Heart right ventricle (tissue), 16 donors: ENCODE results near the gene RRN3. TPM values are rescaled to one million over a fixed set of nuclear protein-coding genes. Genes with fewer than 3 reads are reported as not detected.
A peak's percentile ranks its signal among the peaks of the same experiment; 100 is the strongest.

ENCODE experiments used
- ATAC-seq, 8 donors: fragments of 200-7000 bp; cut with Tn5 transposase; one replicate each; pipeline ENCODE4 v1.9.1; 2020; ENCODE audit warnings: mild to moderate bottlenecking in 8 of 8, moderate library complexity in 8 of 8, moderate number of reproducible peaks in 1 of 8
- DNase-seq, 2 donors: peaks; one replicate each; pipeline ENCODE4 v3.0.0-alpha.2; 2020
- H3K27ac ChIP-seq, 10 donors: fragments of 200-600 bp; sonication (generic) in 2 of 10; one replicate each; pipeline versions ENCODE4 v1.5.0 to v1.8.0; 2020 to 2022; ENCODE audit warnings: mild to moderate bottlenecking in 3 of 10
- H3K27me3 ChIP-seq, 7 donors: fragments of 200-600 bp; one replicate each; pipeline ENCODE4 v1.8.0; 2021 to 2022; ENCODE audit warnings: mild to moderate bottlenecking in 2 of 7
- H3K36me3 ChIP-seq, 9 donors: fragments of 200-600 bp; sonication (generic) in 1 of 9; one replicate each; pipeline versions ENCODE4 v1.5.0 to v1.8.0; 2020 to 2022; ENCODE audit warnings: mild to moderate bottlenecking in 2 of 9
- H3K4me1 ChIP-seq, 9 donors: fragments of 200-600 bp; sonication (generic) in 1 of 9; one replicate each; pipeline versions ENCODE4 v1.5.0 to v1.8.0; 2020 to 2022; ENCODE audit warnings: mild to moderate bottlenecking in 4 of 9
- H3K4me3 ChIP-seq, 10 donors: fragments of 200-600 bp; sonication (generic) in 2 of 10; one replicate each; pipeline versions ENCODE4 v1.5.0 to v1.8.0; 2020 to 2022; ENCODE audit warnings: mild to moderate bottlenecking in 7 of 10, moderate library complexity in 2 of 10
- H3K9me3 ChIP-seq, 11 donors: fragments of 200-600 bp in 10 of 11; sonication (generic) in 2 of 11; one replicate each; pipeline versions ENCODE4 v1.5.0 to v1.8.0; 2013 to 2022; ENCODE audit warnings: mild to moderate bottlenecking in 2 of 11, control low read depth in 1 of 11, moderate library complexity in 1 of 11
- CTCF ChIP-seq, 9 donors: fragments of 200-600 bp; sonication (generic) in 2 of 9; IDR thresholded peaks; one replicate each; pipeline versions ENCODE4 v1.5.0 to v1.8.0; 2021 to 2022; ENCODE audit warnings: antibody characterized with exemption in 9 of 9, mild to moderate bottlenecking in 5 of 9, moderate library complexity in 1 of 9
- WGBS, 2 donors: extraction: QIAGEN DNeasy Blood & Tissue Kit; methylation state at CpG; one replicate each; pipeline ENCODE4 v1.1.7; 2013; ENCODE audit warnings: inconsistent platforms in 1 of 2; 5-methylcytosine and 5-hydroxymethylcytosine counted together
- intact Hi-C, 10 donors: fragments of 100-400 bp; cut with DNase I; formaldehyde crosslinking; loops; one replicate each; pipeline versions ENCODE4 v1.11.1 to v1.14.2; 2022
- polyA plus RNA-seq, 2 donors: library from polyadenylated mRNA; stranded (reverse); fragments of 200-250 nt; gene quantifications; one replicate each; pipeline ENCODE4 v1.2.3, GENCODE V29; 2013
- total RNA-seq, 10 donors: library from RNA; stranded (reverse); fragmentation: NEBNext Ultra II Directional in 3 of 10; extraction: Animal tissue kit (Norgen Biotek cat#: 25700) in 3 of 10; gene quantifications; one replicate each; pipeline versions ENCODE4 v1.2.1 to v1.2.4, GENCODE V29; 2021 to 2023
- donor health status: Arrhythmogenic right ventricular cardiomyopathy.
- donor health status: ischemic (EF 13 %, LVEDD 7.1; RV severe dilation, severe dysfunction).
- donor health status: healthy with polysubstance abuse.
- donor health status: DM: no; HTN: yes; CAD: no.
- donor health status: DM: no; HTN: no; CAD: no.
- donor health status: ischemic (EF 25% LVEDD 6.9; RV normal size, moderate dysfunction).
- donor health status: ischemic (EF 25% LVEDD 5.7; RV mildly dilated, moderate dysfunction).
- donor health status: healthy.
- donor health status: DM: yes; HTN: yes; CAD: no.
- donor health status: Ischemic cardiomyopathy.
- donor health status: ischemic (EF 35%, LVEDD 5.7; RV mildly dilated, moderate dysfunction).
- donor health status: nonischemic (EF 11% LVEDD 7.7; RV severe dilation, severe dysfunction).
- donor health status: DM: yes; HTN: yes; CAD: no.
- donor health status: PGD.
- donor health status: ischemic (EF 29% LVEDD 5.4; RV normal size, mild dysfunction).
- donor health status: nonischemic (EF 23%, LVEDD 6.1; RV moderate dilation, normal function).

The RRN3 gene
- total and polyA plus RNA-seq, 12 donors, result 9.9 to 31.9 (median 24.1) TPM

- Histone ChIP-seq H3K27ac (peak overlapping the region in 9 of 10 donors; percentile 30 to 74 (median 69)), H3K9me3 (no peaks in the 10 kb centered on the region), H3K27me3 (no peaks in the 10 kb centered on the region), H3K4me1 (peaks cover 13 to 46% (median 20%) of the 10 kb centered on the region in 9 donors), H3K36me3 (peaks cover 0 to 99% (median 59%) of the 10 kb centered on the region in 9 donors), H3K4me3 (no peak overlapping the region)
- DNase-seq, result no peak
- intact Hi-C loops, result no loop called here
- WGBS, 2 donors, result 74 to 76% methylated on average over 15 of the region's 15 CpGs
- peak in 5 of 8 donors; percentile 8 to 48 (median 14) for ATAC-seq
- TF ChIP-seq CTCF (IDR thresholded peaks at IDR 0.05), result no peak
Measured at GRCh38 chr16:15035163-15035729, 58.8 kb downstream of the RRN3 start.

GRCh38 chr16:15034266-15035162, 59.6 kb downstream of the RRN3 start:
- 51 to 59% methylated on average over 23 of the region's 23 CpGs for WGBS, 2 donors
- H3K36me3 ChIP-seq, result peaks cover 0 to 99% (median 56%) of the 10 kb centered on the region in 9 donors
- intact Hi-C loops, result no loop called here

DNA sequence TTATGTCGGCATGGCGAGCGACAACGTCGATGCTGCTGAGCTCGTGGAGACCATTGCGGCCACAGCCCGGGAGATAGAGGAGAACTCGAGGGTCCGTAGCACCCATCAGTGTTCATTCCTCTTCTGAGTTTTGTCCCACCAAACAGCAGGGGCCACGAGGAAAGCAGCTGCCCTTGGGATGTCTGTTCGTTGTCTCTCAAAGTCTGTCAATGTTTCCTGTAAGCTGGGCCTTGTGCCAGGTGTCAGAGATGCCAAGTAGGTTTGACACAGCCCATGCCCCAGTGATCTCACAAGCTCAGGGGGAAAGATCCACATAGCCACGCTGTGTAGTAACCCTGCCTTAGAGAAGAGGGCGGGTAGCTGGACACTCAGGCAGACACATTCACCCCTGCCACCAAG, 60.8 kb downstream of the RRN3 start:
- H3K4me1 ChIP-seq, result peaks cover 13 to 46% (median 27%) of the 10 kb centered on the region in 9 donors
- intact Hi-C loops, result no loop called here
- no peak overlapping the region for H3K4me3 ChIP-seq
- peak overlapping the region in 9 of 10 donors; percentile 28 to 74 (median 69) for H3K27ac ChIP-seq
- ATAC-seq (peak; percentile 67 to 94 (median 88)), DNase-seq (peak; percentile 41 to 84)
- no peaks in the 10 kb centered on the region for H3K27me3 ChIP-seq
- H3K36me3 ChIP-seq, result peaks cover 0 to 99% (median 57%) of the 10 kb centered on the region in 9 donors
- 44 to 59% methylated on average over 14 of the region's 14 CpGs for WGBS, 2 donors
- H3K9me3 ChIP-seq, result no peaks in the 10 kb centered on the region
- no peak for TF ChIP-seq CTCF (IDR thresholded peaks at IDR 0.05)

More at GRCh38 chr16:15034266-15035162, 59.6 kb downstream of the RRN3 start:
- ATAC-seq (peak; percentile 21 to 70 (median 62)), DNase-seq (peak in 1 of 2 donors; percentile 38)
- peak overlapping the region in 9 of 10 donors; percentile 30 to 74 (median 69) for H3K27ac ChIP-seq
- H3K27me3 ChIP-seq, result no peaks in the 10 kb centered on the region
- H3K4me1 ChIP-seq, result peaks cover 13 to 46% (median 20%) of the 10 kb centered on the region in 9 donors
- peak in 6 of 9 donors; percentile 7 to 41 (median 32) for TF ChIP-seq CTCF (IDR thresholded peaks at IDR 0.05)
- H3K9me3 ChIP-seq, result no peaks in the 10 kb centered on the region
- H3K4me3 ChIP-seq, result no peak overlapping the region

DNA sequence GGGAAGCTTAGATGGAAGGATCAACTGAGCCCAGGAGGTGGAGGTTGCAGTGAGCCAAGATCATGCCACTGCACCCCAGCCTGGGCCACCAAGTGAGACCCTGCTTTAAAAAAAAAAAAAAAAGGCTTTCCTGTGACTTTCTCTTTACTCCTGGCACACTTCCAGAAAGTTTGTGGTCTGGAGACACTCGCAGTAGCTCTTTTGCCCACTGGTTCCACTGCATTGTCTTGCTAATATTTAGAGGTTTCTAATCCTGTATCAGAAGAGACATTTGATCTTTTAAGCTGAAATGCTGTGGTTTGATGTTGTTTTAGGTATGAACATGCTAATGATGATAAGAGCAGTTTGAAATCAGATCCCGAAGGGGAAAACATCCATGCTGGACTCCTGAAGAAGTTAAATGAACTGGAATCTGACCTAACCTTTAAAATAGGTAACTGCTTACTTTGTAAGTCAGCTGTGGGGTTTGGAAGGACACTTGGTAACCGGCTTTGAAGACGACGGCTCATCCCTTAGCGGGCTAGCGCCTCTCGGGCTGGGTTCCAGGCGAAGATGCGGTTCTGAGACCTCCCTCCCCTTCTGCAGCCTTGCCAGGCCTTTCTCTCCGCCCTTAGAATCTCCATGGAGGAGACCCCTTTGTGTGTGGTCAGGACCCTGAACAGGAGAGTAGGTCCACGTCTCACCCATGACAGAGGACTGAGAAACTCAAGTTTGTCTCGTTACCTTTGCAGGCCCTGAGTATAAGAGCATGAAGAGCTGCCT, 61.3 kb downstream of the RRN3 start:
- H3K27ac ChIP-seq, result peak overlapping the region in 8 of 10 donors; percentile 10 to 72 (median 51)
- WGBS, 2 donors, result 82 to 87% methylated on average over 13 of the region's 13 CpGs
- ATAC-seq (peak in 1 of 8 donors; percentile 3), DNase-seq (no peak)
- no peaks in the 10 kb centered on the region for H3K9me3 ChIP-seq
- TF ChIP-seq CTCF (IDR thresholded peaks at IDR 0.05), result no peak
- intact Hi-C loops, result no loop called here
- H3K36me3 ChIP-seq, result peaks cover 0 to 99% (median 54%) of the 10 kb centered on the region in 9 donors
- H3K4me3 ChIP-seq, result no peak overlapping the region
- peaks cover 13 to 47% (median 27%) of the 10 kb centered on the region in 9 donors for H3K4me1 ChIP-seq
- no peaks in the 10 kb centered on the region for H3K27me3 ChIP-seq
